Smooth muscle cell of the umbilical artery (primary cell): ENCODE data around the gene POLD1. TPM values are rescaled to one million over a fixed set of nuclear protein-coding genes. Genes with fewer than 3 reads are reported as not detected.

Source experiments
- total RNA-seq: library from RNA; depleted of rRNA; stranded (reverse); fragments of >200 nt; gene quantifications from 2 replicates; pipeline ENCODE4 v1.2.3, GENCODE V29; 2014

Gene POLD1
- total RNA-seq, result 13.7 and 30.5 TPM in 2 replicates

DNA sequence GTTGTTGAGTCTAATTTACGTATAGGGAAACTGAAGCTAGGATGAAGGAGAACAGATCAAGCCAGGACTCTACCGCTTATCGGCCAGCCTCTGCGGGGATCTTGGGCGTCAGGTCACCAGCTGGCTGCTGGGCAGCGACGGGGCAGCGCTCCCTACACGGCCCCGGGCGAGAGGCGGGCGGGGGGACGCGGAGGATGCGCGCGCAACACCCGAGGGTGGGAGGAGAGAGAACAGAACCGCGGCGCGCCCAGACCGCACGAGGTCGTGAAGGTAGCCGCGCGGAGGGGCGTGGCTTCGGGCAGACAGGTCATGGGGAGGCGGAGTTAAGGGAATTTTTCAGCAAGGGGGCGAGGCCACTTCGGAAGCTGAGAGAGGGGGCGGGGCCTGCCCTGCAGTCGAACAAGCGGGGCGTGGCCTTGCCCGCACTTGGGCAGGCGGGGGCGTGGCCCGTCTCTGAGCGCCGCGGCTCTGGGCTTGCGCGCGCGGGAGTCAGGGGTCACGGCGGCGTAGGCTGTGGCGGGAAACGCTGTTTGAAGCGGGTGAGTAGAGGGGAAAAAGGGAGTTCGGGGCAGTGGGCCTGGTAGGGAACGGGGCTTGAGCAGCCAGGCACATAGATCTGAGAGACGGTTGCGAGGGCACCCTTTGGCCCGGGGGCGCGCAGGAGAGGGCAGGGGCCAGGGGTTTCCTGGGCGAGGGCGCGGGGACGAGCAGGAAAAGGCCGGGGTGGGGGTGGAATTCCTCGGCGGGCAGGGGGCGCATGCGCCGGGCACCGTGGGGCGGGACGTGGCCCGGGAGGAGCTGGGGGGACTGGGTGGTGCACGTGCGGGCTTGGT, at the start of gene POLD1:
POLD1 (plus strand) TSS at position 496 of the 833 bp plus-strand sequence. CDS start 14,505 bp downstream, outside the sequence.

GRCh38 chr19:50365434-50366306, 18.5 kb upstream of the POLD1 start, which contains the start of gene NAPSA:
Gene NAPSA (minus strand): TSS chr19:50365639. CDS start chr19:50365621, 18 bp downstream.

DNA sequence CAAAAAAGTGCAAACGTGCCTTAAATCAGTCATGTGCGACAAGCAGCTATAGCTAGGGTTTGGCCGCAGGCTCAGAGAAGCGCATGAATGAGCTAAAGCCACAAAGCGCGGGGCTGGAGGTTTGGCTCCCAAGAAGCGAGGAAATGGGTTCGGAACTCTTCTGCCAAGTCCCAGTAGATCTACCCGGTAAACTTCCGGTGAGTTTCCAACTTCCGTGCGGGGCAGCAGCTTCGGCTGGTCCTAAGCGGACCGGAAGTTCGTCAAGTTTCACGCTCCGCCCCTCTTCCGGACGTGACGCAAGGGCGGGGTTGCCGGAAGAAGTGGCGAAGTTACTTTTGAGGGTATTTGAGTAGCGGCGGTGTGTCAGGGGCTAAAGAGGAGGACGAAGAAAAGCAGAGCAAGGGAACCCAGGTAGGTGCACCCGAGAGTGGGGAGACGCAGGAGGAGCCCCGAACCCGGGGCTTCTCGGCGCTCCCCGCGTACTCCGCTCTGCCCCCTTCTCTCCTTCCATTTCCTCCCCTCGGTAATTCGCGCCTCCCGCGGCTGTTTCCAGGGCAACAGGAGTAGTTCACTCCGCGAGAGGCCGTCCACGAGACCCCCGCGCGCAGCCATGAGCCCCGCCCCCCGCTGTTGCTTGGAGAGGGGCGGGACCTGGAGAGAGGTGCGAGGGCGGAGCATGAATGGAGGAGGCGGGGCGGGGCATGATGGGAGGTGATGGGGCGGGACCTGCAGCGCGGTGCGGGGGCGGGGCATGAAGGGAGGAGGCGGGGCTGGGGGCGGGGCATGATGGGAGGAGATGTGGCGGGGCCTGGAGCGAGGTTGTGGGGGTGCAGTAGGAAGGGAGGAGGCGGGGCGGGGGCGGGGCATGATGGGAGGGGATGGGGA, 7.7 kb upstream of the POLD1 start, which contains the start of gene NR1H2:
NR1H2 (plus strand) TSS at position 292 of the 885 bp plus-strand sequence. CDS start 1,149 bp downstream, outside the sequence.

DNA sequence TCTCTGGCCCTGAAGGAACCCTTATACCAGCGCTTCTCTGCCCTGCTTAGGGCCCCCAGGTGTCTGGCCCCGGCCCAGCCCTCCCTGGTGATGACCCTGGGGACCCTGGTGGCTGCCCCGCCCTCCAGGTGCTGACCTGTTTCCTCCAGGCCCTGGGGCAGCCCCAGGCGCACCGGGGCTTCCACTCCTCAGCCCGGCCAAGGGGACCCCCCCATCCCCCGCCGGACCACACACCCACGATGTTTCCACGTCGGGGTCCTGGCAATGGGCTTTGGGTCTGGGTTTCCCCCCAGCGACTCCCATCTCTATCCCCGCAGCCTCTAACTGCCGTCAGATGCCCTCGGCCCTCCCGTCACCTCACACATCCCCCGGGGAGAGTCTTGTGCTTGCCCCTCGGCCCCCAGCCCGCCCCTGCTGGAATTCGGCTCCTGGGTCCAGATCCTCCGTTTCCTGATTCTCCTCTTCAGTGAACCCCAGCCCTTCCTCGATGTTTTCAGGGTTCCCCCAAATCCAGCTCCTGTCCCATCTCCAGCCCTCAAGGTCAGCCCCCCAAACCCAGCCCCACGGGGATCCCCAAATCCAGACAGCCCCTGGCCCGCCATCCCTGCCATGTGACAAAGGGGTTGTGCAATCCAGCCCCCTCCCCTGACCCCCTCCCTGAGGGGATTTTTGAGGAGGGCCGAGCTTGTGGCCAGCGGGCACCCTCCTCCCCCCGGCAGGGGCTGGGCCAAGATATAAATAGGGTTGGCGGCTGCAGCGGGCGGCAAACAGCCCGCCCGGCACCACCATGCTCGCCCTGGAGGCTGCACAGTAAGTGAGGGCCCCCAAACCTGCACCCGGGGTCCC, 34.3 kb downstream of the POLD1 start, which contains the start of gene SPIB:
SPIB (plus strand) TSS at position 763 of the 846 bp plus-strand sequence; CDS start at position 788, 25 bp downstream.

DNA sequence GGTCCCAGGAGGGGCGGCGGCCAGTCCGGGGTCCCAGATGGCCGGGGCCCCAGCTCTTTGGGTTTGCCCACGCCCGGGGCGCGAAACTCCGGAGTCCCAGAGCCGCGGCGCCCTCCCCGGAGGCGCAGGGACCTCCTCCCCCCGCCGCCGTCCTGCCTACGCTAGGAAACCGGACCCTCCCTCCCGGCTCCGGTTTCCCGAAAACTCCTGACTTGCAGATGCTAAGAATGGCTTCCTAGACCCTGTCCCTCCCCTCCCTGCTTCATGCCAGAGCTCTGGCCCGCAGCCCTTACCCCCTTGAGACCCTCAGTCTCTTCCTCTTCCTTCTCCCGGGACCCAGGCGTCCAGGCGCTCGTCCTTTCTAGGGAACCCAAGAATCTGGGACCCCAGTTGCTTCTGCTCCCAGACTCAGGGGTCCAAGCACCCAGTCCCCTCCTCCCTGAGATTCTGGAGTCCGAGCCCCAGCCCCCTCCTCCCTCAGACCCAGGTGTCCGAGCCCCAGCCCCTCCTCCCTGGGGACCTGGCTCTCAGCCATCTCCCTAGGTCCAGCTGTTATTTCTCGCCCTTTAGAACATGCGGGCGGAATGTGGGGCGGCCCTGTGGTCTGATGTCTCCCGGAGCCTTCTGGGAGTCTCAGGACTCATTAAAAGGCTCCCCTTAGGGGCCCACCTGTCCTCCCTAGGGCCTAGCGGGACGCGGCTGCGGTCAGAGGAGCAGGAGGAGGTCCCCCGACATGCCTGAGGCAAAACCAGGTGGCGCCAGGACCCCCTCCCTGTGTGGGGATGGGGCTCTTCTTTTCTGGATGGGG, 48.3 kb downstream of the POLD1 start, which contains the start of gene MYBPC2:
MYBPC2 (plus strand) TSS at position 672 of the 808 bp plus-strand sequence; CDS start at position 734, 62 bp downstream.

Other genes with a start within 250 kb of the POLD1 start
- not detected in 2 replicates for gene IZUMO2, start 221.1 kb upstream of the POLD1 start, total RNA-seq
- under 0.01 TPM in 1 of 2 replicates, not detected in the other for gene MYH14, start 180.7 kb upstream of the POLD1 start, total RNA-seq
- under 0.01 and 0.14 TPM in 2 replicates for gene KCNC3, start 55.0 kb upstream of the POLD1 start, total RNA-seq
- gene NAPSA, start 18.7 kb upstream of the POLD1 start, total RNA-seq, result 0.30 and 0.32 TPM in 2 replicates
- gene NR1H2, start 7.9 kb upstream of the POLD1 start, total RNA-seq, result 66.2 and 79.9 TPM in 2 replicates
- not detected in 2 replicates for gene SPIB, start 34.6 kb downstream of the POLD1 start, total RNA-seq
- gene MYBPC2, start 48.5 kb downstream of the POLD1 start, total RNA-seq, result not detected in 2 replicates
- gene EMC10, start 92.2 kb downstream of the POLD1 start, total RNA-seq, result 76.0 and 78.1 TPM in 2 replicates
- gene GARIN5A, start 92.5 kb downstream of the POLD1 start, total RNA-seq, result 0.30 TPM in 1 of 2 replicates, not detected in the other
- gene JOSD2, start 126.8 kb downstream of the POLD1 start, total RNA-seq, result 18.6 and 27.0 TPM in 2 replicates
- not detected in 2 replicates for gene ASPDH, start 129.6 kb downstream of the POLD1 start, total RNA-seq
- 0.18 and 0.30 TPM in 2 replicates for gene LRRC4B, start 184.1 kb downstream of the POLD1 start, total RNA-seq